Karpas-422 (cell line): ENCODE results near the gene GTF3C6. TPM values are rescaled to one million over a fixed set of nuclear protein-coding genes. Genes with fewer than 3 reads are reported as not detected.

Experiments
- DNase-seq: peaks from one replicate; pipeline ENCODE4 v3.0.0-alpha.2; 2015
- H2AFZ ChIP-seq: fragments of 200-600 bp; sonication (generic); 2 replicates; pipeline ENCODE4 v1.6.1; 2014; ENCODE audit warnings: antibody characterized with exemption, low read length, mixed read lengths
- H3K27ac ChIP-seq: fragments of 200-600 bp; sonication (generic); 2 replicates; pipeline ENCODE4 v1.5.1; 2014; ENCODE audit warnings: mild to moderate bottlenecking, low read length, moderate library complexity
- H3K27me3 ChIP-seq: fragments of 200-600 bp; sonication (generic); 2 replicates; pipeline ENCODE4 v1.6.1; 2014; ENCODE audit warnings: low read length, mixed read lengths
- H3K36me3 ChIP-seq: fragments of 200-600 bp; sonication (generic); 2 replicates; pipeline ENCODE4 v1.6.1; 2014; ENCODE audit warnings: low read length, mixed read lengths; ENCODE audit not compliant: insufficient read depth
- H3K4me1 ChIP-seq: fragments of 200-600 bp; sonication (generic); 2 replicates; pipeline ENCODE4 v1.6.1; 2014; ENCODE audit warnings: mild to moderate bottlenecking, low read length, mixed read lengths
- H3K4me2 ChIP-seq: fragments of 200-600 bp; sonication (generic); 2 replicates; pipeline ENCODE4 v1.6.1; 2014; ENCODE audit warnings: low read length, low read depth, mild to moderate bottlenecking; ENCODE audit not compliant: poor library complexity, severe bottlenecking
- H3K4me3 ChIP-seq: fragments of 200-600 bp; sonication (generic); 2 replicates; pipeline ENCODE4 v1.5.1; 2014; ENCODE audit warnings: mild to moderate bottlenecking, antibody characterized with exemption, low read length, mixed read lengths
- H3K79me2 ChIP-seq: fragments of 200-600 bp; sonication (generic); 2 replicates; pipeline ENCODE4 v1.6.1; 2014; ENCODE audit warnings: mild to moderate bottlenecking, low read length, mixed read lengths
- H3K9ac ChIP-seq: fragments of 200-600 bp; sonication (generic); 2 replicates; pipeline ENCODE4 v1.6.0; 2014; ENCODE audit warnings: low read length
- H3K9me2 ChIP-seq: fragments of 200-600 bp; sonication (generic), shearing (Covaris generic); replicated peaks from 2 replicates; pipeline ENCODE4 v1.6.0; 2014; ENCODE audit warnings: mild to moderate bottlenecking, low read length, moderate library complexity; ENCODE audit not compliant: insufficient read depth
- H3K9me3 ChIP-seq: fragments of 300-700, 200-600 bp; sonication (generic); 2 replicates; pipeline ENCODE4 v1.6.1; 2014; ENCODE audit warnings: low read length, mixed read lengths
- H4K20me1 ChIP-seq: fragments of 200-600 bp; sonication (generic); 2 replicates; pipeline ENCODE4 v1.6.1; 2014; ENCODE audit warnings: mild to moderate bottlenecking, antibody characterized with exemption, low read length, low read depth; ENCODE audit not compliant: insufficient read depth
- total RNA-seq: library from RNA; depleted of rRNA; stranded (reverse); fragments of >200 nt; shearing (Covaris generic); gene quantifications from 2 replicates; pipeline ENCODE4 v1.2.3, GENCODE V29; 2014; ENCODE audit warnings: low replicate concordance; rRNA removed

Gene GTF3C6
- total RNA-seq = 30.4 and 39.7 TPM in 2 replicates

GRCh38 chr6:110958329-110959192 is at the start of gene GTF3C6:
Gene GTF3C6 (plus strand): TSS chr6:110958706. CDS start chr6:110958770, 64 bp downstream.
- DNase-seq = peak; percentile 98
- Histone ChIP-seq H3K4me1 (peaks cover 17% of the 10 kb centered on the region), H3K27ac (peak within 1 kb of the TSS; percentile 52), H3K9ac (peak within 1 kb of the TSS; percentile 91), H3K27me3 (no peaks in the 10 kb centered on the region), H3K9me2 (no peaks in the 10 kb centered on the region), H3K79me2 (peaks cover 25% of the 10 kb centered on the region), H3K9me3 (no peaks in the 10 kb centered on the region), H2AFZ (peak within 1 kb of the TSS; percentile 79; the same call in 1 of the 2 replicates), H3K4me2 (peak within 1 kb of the TSS; percentile 70), H3K36me3 (peaks cover 25% of the 10 kb centered on the region), H3K4me3 (peak within 1 kb of the TSS; percentile 85), H4K20me1 (no peaks in the 10 kb centered on the region)

GRCh38 chr6:110930781-110931180 is 27.7 kb upstream of the GTF3C6 start:
- Histone ChIP-seq H3K27ac (no peak overlapping the region), H3K4me3 (no peak overlapping the region), H4K20me1 (no peaks in the 10 kb centered on the region), H3K4me1 (peaks cover 2% of the 10 kb centered on the region; the same call in 1 of the 2 replicates), H3K9me3 (no peaks in the 10 kb centered on the region), H3K9me2 (no peaks in the 10 kb centered on the region), H3K27me3 (no peaks in the 10 kb centered on the region), H3K4me2 (no peak overlapping the region), H3K9ac (no peak overlapping the region), H3K36me3 (no peaks in the 10 kb centered on the region), H2AFZ (no peak overlapping the region), H3K79me2 (no peaks in the 10 kb centered on the region)
- no peak for DNase-seq

- Histone ChIP-seq H3K4me3 (no peak overlapping the region), H3K9me3 (no peaks in the 10 kb centered on the region), H3K9me2 (no peaks in the 10 kb centered on the region), H3K79me2 (no peaks in the 10 kb centered on the region), H3K4me1 (peaks cover 2% of the 10 kb centered on the region; the same call in 1 of the 2 replicates), H3K9ac (no peak overlapping the region), H3K27ac (no peak overlapping the region), H3K4me2 (no peak overlapping the region), H4K20me1 (no peaks in the 10 kb centered on the region), H3K36me3 (no peaks in the 10 kb centered on the region), H2AFZ (no peak overlapping the region), H3K27me3 (no peaks in the 10 kb centered on the region)
- no peak for DNase-seq
Observed at GRCh38 chr6:110933912-110934311, 24.6 kb upstream of the GTF3C6 start.

GRCh38 chr6:110934381-110934898 is 24.1 kb upstream of the GTF3C6 start:
- Histone ChIP-seq H3K9me3 (no peaks in the 10 kb centered on the region), H3K27me3 (no peaks in the 10 kb centered on the region), H3K4me1 (peaks cover 2% of the 10 kb centered on the region; the same call in 1 of the 2 replicates), H4K20me1 (no peaks in the 10 kb centered on the region), H3K4me2 (no peak overlapping the region), H3K9ac (no peak overlapping the region), H2AFZ (no peak overlapping the region), H3K9me2 (no peaks in the 10 kb centered on the region), H3K79me2 (no peaks in the 10 kb centered on the region), H3K27ac (no peak overlapping the region), H3K4me3 (no peak overlapping the region), H3K36me3 (no peaks in the 10 kb centered on the region)
- no peak for DNase-seq

GRCh38 chr6:110935171-110935570 is 23.3 kb upstream of the GTF3C6 start:
- no peaks in the 10 kb centered on the region for H3K79me2 ChIP-seq
- H4K20me1 ChIP-seq = no peaks in the 10 kb centered on the region
- H3K27ac ChIP-seq = no peak overlapping the region
- no peak overlapping the region for H2AFZ ChIP-seq
- no peak overlapping the region for H3K9ac ChIP-seq
- H3K4me1 ChIP-seq = peaks cover 2% of the 10 kb centered on the region; the same call in 1 of the 2 replicates
- H3K4me2 ChIP-seq = no peak overlapping the region
- no peaks in the 10 kb centered on the region for H3K27me3 ChIP-seq
- no peak overlapping the region for H3K4me3 ChIP-seq
- no peak for DNase-seq
- no peaks in the 10 kb centered on the region for H3K9me2 ChIP-seq
- H3K36me3 ChIP-seq = no peaks in the 10 kb centered on the region
- no peaks in the 10 kb centered on the region for H3K9me3 ChIP-seq

GRCh38 chr6:110938171-110938570 is 20.3 kb upstream of the GTF3C6 start:
- Histone ChIP-seq H3K9me3 (no peaks in the 10 kb centered on the region), H3K4me3 (no peak overlapping the region), H3K9me2 (no peaks in the 10 kb centered on the region), H3K4me2 (no peak overlapping the region), H3K27ac (no peak overlapping the region), H3K9ac (no peak overlapping the region), H3K79me2 (no peaks in the 10 kb centered on the region), H4K20me1 (no peaks in the 10 kb centered on the region), H3K27me3 (no peaks in the 10 kb centered on the region), H2AFZ (no peak overlapping the region), H3K36me3 (no peaks in the 10 kb centered on the region), H3K4me1 (peaks cover 2% of the 10 kb centered on the region; the same call in 1 of the 2 replicates)
- DNase-seq = no peak

GRCh38 chr6:110939429-110940200 is 18.9 kb upstream of the GTF3C6 start:
- DNase-seq = no peak
- H3K36me3 ChIP-seq = no peaks in the 10 kb centered on the region
- no peak overlapping the region for H3K4me2 ChIP-seq
- no peaks in the 10 kb centered on the region for H3K9me2 ChIP-seq
- H3K9me3 ChIP-seq = no peaks in the 10 kb centered on the region
- no peaks in the 10 kb centered on the region for H4K20me1 ChIP-seq
- no peak overlapping the region for H2AFZ ChIP-seq
- H3K4me3 ChIP-seq = no peak overlapping the region
- H3K4me1 ChIP-seq = no peaks in the 10 kb centered on the region
- no peak overlapping the region for H3K27ac ChIP-seq
- H3K27me3 ChIP-seq = no peaks in the 10 kb centered on the region
- no peaks in the 10 kb centered on the region for H3K79me2 ChIP-seq
- no peak overlapping the region for H3K9ac ChIP-seq

GRCh38 chr6:110944681-110945151 is 13.8 kb upstream of the GTF3C6 start:
- Histone ChIP-seq H3K4me2 (no peak overlapping the region), H3K4me3 (no peak overlapping the region), H2AFZ (no peak overlapping the region), H3K27ac (no peak overlapping the region), H4K20me1 (no peaks in the 10 kb centered on the region), H3K27me3 (no peaks in the 10 kb centered on the region), H3K36me3 (no peaks in the 10 kb centered on the region), H3K79me2 (no peaks in the 10 kb centered on the region), H3K9ac (no peak overlapping the region), H3K9me2 (no peaks in the 10 kb centered on the region), H3K9me3 (no peaks in the 10 kb centered on the region), H3K4me1 (no peaks in the 10 kb centered on the region)
- peak; percentile 53 for DNase-seq
